ENCODE measurements around the gene VWA3A. TPM values are rescaled to one million over a fixed set of nuclear protein-coding genes. Genes with fewer than 3 reads are reported as not detected.

Gene VWA3A
- total RNA-seq, 1 donor from 2014 or later, result 0.98 TPM

DNA sequence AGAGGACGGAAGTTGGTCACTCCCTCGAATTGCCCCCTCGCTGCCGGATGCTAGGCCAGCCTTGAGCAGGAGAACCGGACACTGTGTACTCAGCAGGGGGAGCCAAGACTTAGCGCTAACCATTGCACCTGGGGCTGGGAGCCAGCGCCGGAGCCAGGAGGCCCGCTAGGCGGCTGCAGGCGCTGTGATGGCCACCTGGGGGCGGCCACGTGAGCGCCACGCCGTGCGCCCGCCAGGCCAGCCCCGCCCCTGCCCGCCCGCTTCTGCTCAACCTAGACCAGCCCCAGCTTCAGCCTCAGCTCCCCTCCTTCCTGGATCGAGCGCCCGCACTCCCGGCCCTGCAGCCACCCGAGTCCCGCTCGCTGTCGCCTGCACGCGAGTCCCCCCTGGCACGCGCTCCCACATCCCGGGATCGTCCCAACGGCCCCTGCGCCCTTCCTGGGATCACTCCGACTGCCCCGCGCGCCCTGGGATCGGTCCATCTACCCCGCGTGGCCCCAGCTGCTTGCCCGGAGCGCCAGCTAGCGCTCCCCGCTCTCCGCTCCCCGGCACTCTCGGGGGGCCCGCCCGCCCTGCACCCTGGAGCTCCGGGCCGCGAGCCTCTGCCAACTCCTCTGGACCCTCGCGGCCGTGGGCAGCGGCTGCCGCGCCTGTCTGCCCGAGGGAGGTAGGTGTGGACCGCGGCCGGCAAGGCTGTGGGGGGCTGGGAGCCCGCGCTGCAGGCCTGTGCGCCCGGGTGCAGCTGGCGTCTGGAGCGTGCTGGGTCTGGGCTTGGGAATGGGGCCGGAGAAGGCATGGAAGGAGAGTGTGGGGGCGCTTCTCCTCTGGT, 113.9 kb downstream of the VWA3A start, which contains the start of gene EEF2K:
TSS of gene EEF2K (plus strand) at position 266 of the 829 bp plus-strand sequence. CDS start 19,452 bp downstream, outside the sequence.
- peaks cover 2% of the 10 kb centered on the region for H3K36me3 Mint-ChIP-seq (ENCODE audit: insufficient read depth)
- peak within 1 kb of the TSS; percentile 82 for H3K4me3 Mint-ChIP-seq (ENCODE audit: low read depth)
- H3K27ac Mint-ChIP-seq, result peak within 1 kb of the TSS; percentile 87

More for the DNA sequence above, 113.9 kb downstream of the VWA3A start, which contains the start of gene EEF2K:
- H3K9me3 Mint-ChIP-seq (ENCODE audit: low read depth), result no peaks in the 10 kb centered on the region
- peaks cover 8% of the 10 kb centered on the region for H3K4me1 Mint-ChIP-seq (ENCODE audit: low read depth)
- peak; percentile 81 for TF ChIP-seq CTCF (IDR thresholded peaks at IDR 0.05; ENCODE audit: unreplicated experiment)
- peak; percentile 85 for DNase-seq (ENCODE audit: low spot score, unreplicated experiment)
- H3K27me3 Mint-ChIP-seq, result peaks cover 4% of the 10 kb centered on the region

Other genes with a start within 250 kb of the VWA3A start
- gene NPIPB4, start 234.8 kb upstream of the VWA3A start, total RNA-seq, result 149 and 177 TPM in 2 replicates
- 196 and 198 TPM in 2 replicates for gene UQCRC2, start 139.2 kb upstream of the VWA3A start, total RNA-seq
- gene PDZD9, start 91.4 kb upstream of the VWA3A start, total RNA-seq, result not detected in 2 replicates
- gene MOSMO, start 84.4 kb upstream of the VWA3A start, total RNA-seq, result 14.8 and 15.7 TPM in 2 replicates
- not detected in 2 replicates for gene SDR42E2, start 70.0 kb downstream of the VWA3A start, total RNA-seq
- gene EEF2K, start 113.7 kb downstream of the VWA3A start, total RNA-seq, result 15.4 TPM in 2 replicates
- 65.0 and 69.6 TPM in 2 replicates for gene POLR3E, start 204.9 kb downstream of the VWA3A start, total RNA-seq